ENCODE results near the gene RFPL1.
"Not testable (repeated sequence)": the region's sequence is repeated elsewhere in the genome, so short reads cannot be mapped to it uniquely, and the experiment has no call there.

RFPL1 gene

GRCh38 chr22:29438283-29438682 is at the start of gene RFPL1:
Gene RFPL1, plus strand, starts transcription at chr22:29438583.
- not testable (repeated sequence) for H3K27ac ChIP-seq (ENCODE audit: low read depth, low read length); H3K4me1 ChIP-seq (ENCODE audit: control insufficient read depth, insufficient read depth, low read length); H3K4me3 ChIP-seq (ENCODE audit: low read length); H3K9ac ChIP-seq (ENCODE audit: low read length); H3K36me3 ChIP-seq (ENCODE audit: control insufficient read depth, insufficient read depth, low read length); H3K27me3 ChIP-seq (ENCODE audit: control insufficient read depth, insufficient read depth, low read length)

- Histone ChIP-seq H3K4me3 (ENCODE audit: low read length) (peak overlapping the region; percentile 69), H3K36me3 (ENCODE audit: control insufficient read depth, insufficient read depth, low read length) (peaks cover under 1% of the 10 kb centered on the region), H3K27me3 (ENCODE audit: control insufficient read depth, insufficient read depth, low read length) (no peaks in the 10 kb centered on the region), H3K4me1 (ENCODE audit: control insufficient read depth, insufficient read depth, low read length) (peaks cover 4% of the 10 kb centered on the region), H3K27ac (ENCODE audit: low read depth, low read length) (peak overlapping the region; percentile 64), H3K9ac (ENCODE audit: low read length) (peak overlapping the region; percentile 25)
Observed at GRCh38 chr22:29388759-29389090, 49.7 kb upstream of the RFPL1 start.

GRCh38 chr22:29390270-29390669 is 48.1 kb upstream of the RFPL1 start:
- Histone ChIP-seq H3K36me3 (ENCODE audit: control insufficient read depth, insufficient read depth, low read length) (no peaks in the 10 kb centered on the region), H3K4me1 (ENCODE audit: control insufficient read depth, insufficient read depth, low read length) (peaks cover 4% of the 10 kb centered on the region), H3K4me3 (ENCODE audit: low read length) (no peak overlapping the region), H3K9ac (ENCODE audit: low read length) (no peak overlapping the region), H3K27ac (ENCODE audit: low read depth, low read length) (no peak overlapping the region), H3K27me3 (ENCODE audit: control insufficient read depth, insufficient read depth, low read length) (no peaks in the 10 kb centered on the region)

GRCh38 chr22:29391546-29391945 is 46.8 kb upstream of the RFPL1 start:
- peaks cover 10% of the 10 kb centered on the region for H3K4me1 ChIP-seq (ENCODE audit: control insufficient read depth, insufficient read depth, low read length)
- no peaks in the 10 kb centered on the region for H3K27me3 ChIP-seq (ENCODE audit: control insufficient read depth, insufficient read depth, low read length)
- H3K36me3 ChIP-seq (ENCODE audit: control insufficient read depth, insufficient read depth, low read length) = no peaks in the 10 kb centered on the region
- H3K4me3 ChIP-seq (ENCODE audit: low read length) = no peak overlapping the region
- H3K27ac ChIP-seq (ENCODE audit: low read depth, low read length) = no peak overlapping the region
- H3K9ac ChIP-seq (ENCODE audit: low read length) = no peak overlapping the region

- Histone ChIP-seq H3K27me3 (ENCODE audit: control insufficient read depth, insufficient read depth, low read length) (no peaks in the 10 kb centered on the region), H3K27ac (ENCODE audit: low read depth, low read length) (no peak overlapping the region), H3K4me1 (ENCODE audit: control insufficient read depth, insufficient read depth, low read length) (peaks cover 10% of the 10 kb centered on the region), H3K4me3 (ENCODE audit: low read length) (no peak overlapping the region), H3K36me3 (ENCODE audit: control insufficient read depth, insufficient read depth, low read length) (no peaks in the 10 kb centered on the region), H3K9ac (ENCODE audit: low read length) (no peak overlapping the region)
Observed at GRCh38 chr22:29393019-29393608, 45.3 kb upstream of the RFPL1 start.

- Histone ChIP-seq H3K27ac (ENCODE audit: low read depth, low read length) (no peak overlapping the region), H3K36me3 (ENCODE audit: control insufficient read depth, insufficient read depth, low read length) (no peaks in the 10 kb centered on the region), H3K9ac (ENCODE audit: low read length) (no peak overlapping the region)
Observed at GRCh38 chr22:29394931-29395581, 43.3 kb upstream of the RFPL1 start.

GRCh38 chr22:29396126-29396525 is 42.3 kb upstream of the RFPL1 start:
- Histone ChIP-seq H3K27ac (ENCODE audit: low read depth, low read length) (no peak overlapping the region), H3K27me3 (ENCODE audit: control insufficient read depth, insufficient read depth, low read length) (no peaks in the 10 kb centered on the region), H3K36me3 (ENCODE audit: control insufficient read depth, insufficient read depth, low read length) (no peaks in the 10 kb centered on the region), H3K9ac (ENCODE audit: low read length) (no peak overlapping the region), H3K4me1 (ENCODE audit: control insufficient read depth, insufficient read depth, low read length) (peaks cover 6% of the 10 kb centered on the region), H3K4me3 (ENCODE audit: low read length) (no peak overlapping the region)

More at GRCh38 chr22:29394931-29395581, 43.3 kb upstream of the RFPL1 start:
- H3K4me1 ChIP-seq (ENCODE audit: control insufficient read depth, insufficient read depth, low read length) = peaks cover 6% of the 10 kb centered on the region
- no peaks in the 10 kb centered on the region for H3K27me3 ChIP-seq (ENCODE audit: control insufficient read depth, insufficient read depth, low read length)
- H3K4me3 ChIP-seq (ENCODE audit: low read length) = no peak overlapping the region

- H3K27ac ChIP-seq (ENCODE audit: low read depth, low read length) = no peak overlapping the region
- H3K9ac ChIP-seq (ENCODE audit: low read length) = no peak overlapping the region
- H3K27me3 ChIP-seq (ENCODE audit: control insufficient read depth, insufficient read depth, low read length) = no peaks in the 10 kb centered on the region
- no peak overlapping the region for H3K4me3 ChIP-seq (ENCODE audit: low read length)
- no peaks in the 10 kb centered on the region for H3K36me3 ChIP-seq (ENCODE audit: control insufficient read depth, insufficient read depth, low read length)
- peaks cover 6% of the 10 kb centered on the region for H3K4me1 ChIP-seq (ENCODE audit: control insufficient read depth, insufficient read depth, low read length)
Observed at GRCh38 chr22:29397791-29398190, 40.6 kb upstream of the RFPL1 start.

GRCh38 chr22:29400576-29400975 is 37.8 kb upstream of the RFPL1 start:
- H3K4me3 ChIP-seq (ENCODE audit: low read length) = no peak overlapping the region
- H3K36me3 ChIP-seq (ENCODE audit: control insufficient read depth, insufficient read depth, low read length) = no peaks in the 10 kb centered on the region
- H3K27ac ChIP-seq (ENCODE audit: low read depth, low read length) = no peak overlapping the region
- H3K27me3 ChIP-seq (ENCODE audit: control insufficient read depth, insufficient read depth, low read length) = no peaks in the 10 kb centered on the region
- H3K4me1 ChIP-seq (ENCODE audit: control insufficient read depth, insufficient read depth, low read length) = peaks cover 6% of the 10 kb centered on the region
- no peak overlapping the region for H3K9ac ChIP-seq (ENCODE audit: low read length)

GRCh38 chr22:29401538-29401937 is 36.8 kb upstream of the RFPL1 start:
- not testable (repeated sequence) for H3K27me3 ChIP-seq (ENCODE audit: control insufficient read depth, insufficient read depth, low read length); H3K4me1 ChIP-seq (ENCODE audit: control insufficient read depth, insufficient read depth, low read length); H3K27ac ChIP-seq (ENCODE audit: low read depth, low read length); H3K9ac ChIP-seq (ENCODE audit: low read length); H3K36me3 ChIP-seq (ENCODE audit: control insufficient read depth, insufficient read depth, low read length); H3K4me3 ChIP-seq (ENCODE audit: low read length)

GRCh38 chr22:29408940-29409339 is 29.4 kb upstream of the RFPL1 start:
- H3K27me3 ChIP-seq (ENCODE audit: control insufficient read depth, insufficient read depth, low read length) = no peaks in the 10 kb centered on the region
- H3K4me3 ChIP-seq (ENCODE audit: low read length) = no peak overlapping the region
- no peak overlapping the region for H3K27ac ChIP-seq (ENCODE audit: low read depth, low read length)
- H3K4me1 ChIP-seq (ENCODE audit: control insufficient read depth, insufficient read depth, low read length) = no peaks in the 10 kb centered on the region
- no peaks in the 10 kb centered on the region for H3K36me3 ChIP-seq (ENCODE audit: control insufficient read depth, insufficient read depth, low read length)
- H3K9ac ChIP-seq (ENCODE audit: low read length) = no peak overlapping the region

GRCh38 chr22:29411569-29412211 is 26.7 kb upstream of the RFPL1 start:
- not testable (repeated sequence) for H3K4me3 ChIP-seq (ENCODE audit: low read length); H3K36me3 ChIP-seq (ENCODE audit: control insufficient read depth, insufficient read depth, low read length); H3K9ac ChIP-seq (ENCODE audit: low read length); H3K4me1 ChIP-seq (ENCODE audit: control insufficient read depth, insufficient read depth, low read length); H3K27me3 ChIP-seq (ENCODE audit: control insufficient read depth, insufficient read depth, low read length); H3K27ac ChIP-seq (ENCODE audit: low read depth, low read length)

GRCh38 chr22:29412772-29413171 is 25.6 kb upstream of the RFPL1 start:
- not testable (repeated sequence) for H3K36me3 ChIP-seq (ENCODE audit: control insufficient read depth, insufficient read depth, low read length); H3K4me1 ChIP-seq (ENCODE audit: control insufficient read depth, insufficient read depth, low read length); H3K27me3 ChIP-seq (ENCODE audit: control insufficient read depth, insufficient read depth, low read length); H3K4me3 ChIP-seq (ENCODE audit: low read length); H3K27ac ChIP-seq (ENCODE audit: low read depth, low read length); H3K9ac ChIP-seq (ENCODE audit: low read length)
